HEK293 (cell line): ENCODE measurements around the gene STX10.

Experiments used
- CTCF ChIA-PET: fragments of 350-600 bp; formaldehyde crosslinking; extraction: SDS; loops from one replicate; lab custom pipeline; 2021; ENCODE audit warnings: antibody characterized with exemption; lab: Yijun Ruan, JAX
- POLR2A ChIA-PET: fragments of 300-600 bp; formaldehyde crosslinking; extraction: SDS; loops from one replicate; lab custom pipeline; 2020; ENCODE audit warnings: antibody characterized with exemption, inconsistent platforms; lab: Yijun Ruan, JAX
- H3K27ac ChIP-seq: fragments of 200-500 bp; sonication (Bioruptor generic); 2 replicates; pipeline ENCODE4 v1.5.1; 2014; ENCODE audit warnings: low read depth, low read length, control low read depth, inconsistent platforms; ENCODE audit errors: extremely low read depth
- H3K36me3 ChIP-seq, 2 experiments: fragments of 200-500 bp in 1 of 2; sonication (Bioruptor generic) in 1 of 2; 1 replicate in 1 of 2; 2 replicates in 1 of 2; pipeline ENCODE4 v1.5.1; 2014 to 2017; ENCODE audit warnings: inconsistent platforms in 2 of 2, low read length in 2 of 2; ENCODE audit not compliant: control insufficient read depth in 2 of 2, insufficient read depth in 1 of 2
- H3K4me1 ChIP-seq: fragments of 200-500 bp; sonication (Bioruptor generic); 2 replicates; pipeline ENCODE4 v1.5.1; 2014; ENCODE audit warnings: mild to moderate bottlenecking, low read length, inconsistent platforms; ENCODE audit not compliant: control insufficient read depth, insufficient read depth
- H3K4me3 ChIP-seq: 2 replicates; pipeline ENCODE4 v1.5.1; 2011; ENCODE audit warnings: low read depth, mild to moderate bottlenecking, control low read depth, low read length, moderate library complexity
- H3K9me3 ChIP-seq: fragments of 200-500 bp; sonication (Bioruptor generic); 2 replicates; pipeline ENCODE4 v1.5.1; 2014; ENCODE audit warnings: low read depth, low read length, inconsistent platforms; ENCODE audit not compliant: control insufficient read depth, insufficient read depth
- GLI2 ChIP-seq: fragments of 450-650 bp; formaldehyde crosslinking; IDR thresholded peaks from 2 replicates; pipeline ENCODE4; 2017; ENCODE audit warnings: missing biosample characterization, missing genetic modification characterization, low read depth, borderline replicate concordance
- KLF16 ChIP-seq: fragments of 450-650 bp; formaldehyde crosslinking; IDR thresholded peaks from 2 replicates; pipeline ENCODE4 v1.5.1; 2017; ENCODE audit warnings: missing biosample characterization, missing genetic modification characterization
- RBAK ChIP-seq: fragments of 450-650 bp; formaldehyde crosslinking; IDR thresholded peaks from 2 replicates; pipeline ENCODE4 v1.5.1; 2016; ENCODE audit warnings: missing biosample characterization, missing genetic modification characterization
- REPIN1 ChIP-seq: fragments of 450-650 bp; formaldehyde crosslinking; IDR thresholded peaks from 2 replicates; pipeline ENCODE4 v1.5.1; 2017; ENCODE audit warnings: missing biosample characterization, missing genetic modification characterization, low read depth
- SCRT1 ChIP-seq: fragments of 450-650 bp; formaldehyde crosslinking; IDR thresholded peaks from 2 replicates; pipeline ENCODE4 v1.5.1; 2016; ENCODE audit warnings: missing biosample characterization, missing genetic modification characterization, borderline replicate concordance
- SCRT2 ChIP-seq: fragments of 450-650 bp; formaldehyde crosslinking; IDR thresholded peaks from 2 replicates; pipeline ENCODE4 v1.5.1; 2016; ENCODE audit warnings: missing biosample characterization, missing genetic modification characterization
- SP2 ChIP-seq: fragments of 450-650 bp; formaldehyde crosslinking; IDR thresholded peaks from 2 replicates; pipeline ENCODE4 v1.5.1; 2016; ENCODE audit warnings: missing biosample characterization, missing genetic modification characterization
- ZBTB21 ChIP-seq: fragments of 450-650 bp; formaldehyde crosslinking; IDR thresholded peaks from 2 replicates; pipeline ENCODE4 v1.5.1; 2017; ENCODE audit warnings: missing biosample characterization, missing genetic modification characterization
- ZFP3 ChIP-seq: fragments of 450-650 bp; formaldehyde crosslinking; IDR thresholded peaks from 2 replicates; pipeline ENCODE4 v1.5.1; 2016; ENCODE audit warnings: low read depth, missing biosample characterization, missing genetic modification characterization
- ZNF16 ChIP-seq: fragments of 450-650 bp; formaldehyde crosslinking; IDR thresholded peaks from 2 replicates; pipeline ENCODE4 v1.5.1; 2016; ENCODE audit warnings: low read depth, missing biosample characterization, missing genetic modification characterization
- ZNF280C ChIP-seq: fragments of 450-650 bp; formaldehyde crosslinking; IDR thresholded peaks from 2 replicates; pipeline ENCODE4 v1.5.1; 2016; ENCODE audit warnings: missing biosample characterization, missing genetic modification characterization
- ZNF354C ChIP-seq: fragments of 450-650 bp; formaldehyde crosslinking; IDR thresholded peaks from 2 replicates; pipeline ENCODE4 v1.5.1; 2016; ENCODE audit warnings: missing biosample characterization, missing genetic modification characterization, low read depth, borderline replicate concordance
- ZNF37A ChIP-seq: fragments of 450-650 bp; IDR thresholded peaks from 2 replicates; pipeline ENCODE4 v1.5.1; 2018; ENCODE audit warnings: missing biosample characterization, missing genetic modification characterization
- ZNF423 ChIP-seq: fragments of 450-650 bp; formaldehyde crosslinking; IDR thresholded peaks from 2 replicates; pipeline ENCODE4 v1.5.1; 2016; ENCODE audit warnings: missing biosample characterization, missing genetic modification characterization
- ZNF426 ChIP-seq: fragments of 450-650 bp; formaldehyde crosslinking; IDR thresholded peaks from 2 replicates; pipeline ENCODE4 v1.5.1; 2017; ENCODE audit warnings: missing biosample characterization, missing genetic modification characterization, mild to moderate bottlenecking, inconsistent platforms, moderate library complexity
- ZNF433 ChIP-seq: fragments of 450-650 bp; formaldehyde crosslinking; IDR thresholded peaks from 2 replicates; pipeline ENCODE4 v1.5.1; 2016; ENCODE audit warnings: missing biosample characterization, missing genetic modification characterization, low read depth
- ZNF473 ChIP-seq: fragments of 450-650 bp; formaldehyde crosslinking; IDR thresholded peaks from 2 replicates; pipeline ENCODE4 v1.5.1; 2017; ENCODE audit warnings: missing biosample characterization, missing genetic modification characterization
- ZNF548 ChIP-seq: fragments of 450-650 bp; formaldehyde crosslinking; IDR thresholded peaks from 2 replicates; pipeline ENCODE4 v1.5.1; 2016; ENCODE audit warnings: missing biosample characterization, missing genetic modification characterization
- ZNF776 ChIP-seq: fragments of 450-650 bp; formaldehyde crosslinking; IDR thresholded peaks from 2 replicates; pipeline ENCODE4 v1.5.0; 2017; ENCODE audit warnings: missing biosample characterization, missing genetic modification characterization, borderline replicate concordance
- ZSCAN23 ChIP-seq: fragments of 450-650 bp; formaldehyde crosslinking; IDR thresholded peaks from 2 replicates; pipeline ENCODE4 v1.5.1; 2016; ENCODE audit warnings: missing biosample characterization, missing genetic modification characterization
- ZSCAN4 ChIP-seq: fragments of 450-650 bp; formaldehyde crosslinking; IDR thresholded peaks from 2 replicates; pipeline ENCODE4 v1.5.1; 2017; ENCODE audit warnings: missing biosample characterization, missing genetic modification characterization
- TF ChIP-seq, protein P1 (sequence below): fragments of 450-650 bp; formaldehyde crosslinking; IDR thresholded peaks from 2 replicates; pipeline ENCODE4 v1.5.1; 2016; ENCODE audit warnings: missing biosample characterization, missing genetic modification characterization, borderline replicate concordance
- TF ChIP-seq, protein P2 (sequence below): fragments of 450-650 bp; formaldehyde crosslinking; IDR thresholded peaks from 2 replicates; pipeline ENCODE4 v1.5.1; 2016; ENCODE audit warnings: missing biosample characterization, missing genetic modification characterization
- TF ChIP-seq, protein P3 (sequence below): fragments of 450-650 bp; IDR thresholded peaks from 2 replicates; pipeline ENCODE4 v1.5.1; 2018; ENCODE audit warnings: missing biosample characterization, missing genetic modification characterization

The STX10 gene

GRCh38 chr19:13138916-13139198 is 11.3 kb downstream of the STX10 start:
- H3K36me3 ChIP-seq: peaks cover 10 to 51% of the 10 kb centered on the region in 2 experiments; a peak in 2 of 3 replicates
- no peaks in the 10 kb centered on the region for H3K9me3 ChIP-seq

DNA sequence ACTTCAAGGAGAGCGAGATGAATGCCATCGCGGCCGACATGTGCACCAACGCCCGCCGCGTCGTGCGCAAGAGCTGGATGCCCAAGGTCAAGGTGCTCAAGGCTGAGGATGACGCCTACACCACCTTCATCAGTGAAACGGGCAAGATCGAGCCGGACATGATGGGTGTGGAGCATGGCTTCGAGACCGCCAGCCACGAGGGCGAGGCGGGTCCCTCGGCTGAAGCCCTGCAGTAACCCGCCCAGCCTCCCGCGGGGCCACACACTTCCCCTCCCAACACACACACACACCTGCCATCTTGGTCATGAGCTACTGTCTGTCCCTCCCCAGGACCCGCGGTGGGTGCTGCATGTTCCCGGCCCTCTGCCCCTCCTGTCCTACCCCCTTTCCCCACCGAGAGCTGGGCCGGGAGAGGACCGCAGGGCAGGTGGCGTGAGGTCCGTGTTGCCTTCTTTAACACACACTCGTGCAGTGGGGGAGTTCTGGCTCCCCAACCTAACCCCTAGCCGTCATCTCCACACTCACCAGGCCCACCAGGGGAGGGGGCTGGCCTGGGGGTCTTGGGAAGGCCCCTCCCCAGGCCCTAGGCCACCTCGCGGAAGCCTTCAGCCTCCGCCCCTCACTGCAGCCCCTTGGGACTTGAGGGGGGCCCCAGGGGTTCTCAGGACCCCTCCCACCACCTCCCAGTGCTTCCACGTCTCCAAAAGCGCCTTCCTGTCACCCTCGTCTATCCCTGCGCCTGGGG is 11.8 kb downstream of the STX10 start:
- CTCF ChIA-PET: interaction anchor here (0.6 kb wide), 2 partner anchors 10 to 56 kb away, joined by 3 read pairs; no protein-coding TSS in a partner anchor
- Histone ChIP-seq H3K36me3 (peaks cover 11 to 54% of the 10 kb centered on the region in 2 experiments; a peak in 2 of 3 replicates), H3K9me3 (no peaks in the 10 kb centered on the region), H3K4me3 (no peak overlapping the region), H3K4me1 (no peaks in the 10 kb centered on the region), H3K27ac (no peak overlapping the region)
- POLR2A ChIA-PET: interaction anchor here (1.0 kb wide), 1 partner anchor 12 kb away, joined by 3 read pairs; the partner anchor contains the start of genes IER2 and STX10
- TF ChIP-seq ZNF16 (tag by site-specific recombination) (no peak), REPIN1 (no peak), ZSCAN23 (no peak), ZNF473 (no peak), SCRT2 (no peak), ZNF426 (no peak), ZNF548 (tag by site-specific recombination) (no peak), ZNF423 (tag by site-specific recombination) (no peak), GLI2 (tag by site-specific recombination) (no peak), ZNF354C (tag by site-specific recombination) (no peak), RBAK (tag by site-specific recombination) (no peak), SP2 (tag by site-specific recombination) (0 out of 2 replicates have a peak, but pooled peaks have one; percentile 14), SCRT1 (tag by site-specific recombination) (no peak), ZNF280C (tag by site-specific recombination) (no peak), ZNF776 (tag by site-specific recombination) (no peak), KLF16 (tag by site-specific recombination) (no peak), ZNF433 (tag by site-specific recombination) (no peak)
- TF ChIP-seq, protein P1, sequence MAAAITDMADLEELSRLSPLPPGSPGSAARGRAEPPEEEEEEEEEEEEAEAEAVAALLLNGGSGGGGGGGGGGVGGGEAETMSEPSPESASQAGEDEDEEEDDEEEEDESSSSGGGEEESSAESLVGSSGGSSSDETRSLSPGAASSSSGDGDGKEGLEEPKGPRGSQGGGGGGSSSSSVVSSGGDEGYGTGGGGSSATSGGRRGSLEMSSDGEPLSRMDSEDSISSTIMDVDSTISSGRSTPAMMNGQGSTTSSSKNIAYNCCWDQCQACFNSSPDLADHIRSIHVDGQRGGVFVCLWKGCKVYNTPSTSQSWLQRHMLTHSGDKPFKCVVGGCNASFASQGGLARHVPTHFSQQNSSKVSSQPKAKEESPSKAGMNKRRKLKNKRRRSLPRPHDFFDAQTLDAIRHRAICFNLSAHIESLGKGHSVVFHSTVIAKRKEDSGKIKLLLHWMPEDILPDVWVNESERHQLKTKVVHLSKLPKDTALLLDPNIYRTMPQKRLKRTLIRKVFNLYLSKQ (tag by site-specific recombination): no peak
- TF ChIP-seq, protein P2, sequence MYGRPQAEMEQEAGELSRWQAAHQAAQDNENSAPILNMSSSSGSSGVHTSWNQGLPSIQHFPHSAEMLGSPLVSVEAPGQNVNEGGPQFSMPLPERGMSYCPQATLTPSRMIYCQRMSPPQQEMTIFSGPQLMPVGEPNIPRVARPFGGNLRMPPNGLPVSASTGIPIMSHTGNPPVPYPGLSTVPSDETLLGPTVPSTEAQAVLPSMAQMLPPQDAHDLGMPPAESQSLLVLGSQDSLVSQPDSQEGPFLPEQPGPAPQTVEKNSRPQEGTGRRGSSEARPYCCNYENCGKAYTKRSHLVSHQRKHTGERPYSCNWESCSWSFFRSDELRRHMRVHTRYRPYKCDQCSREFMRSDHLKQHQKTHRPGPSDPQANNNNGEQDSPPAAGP: peak; percentile 47; the same call in 1 of the 2 replicates

More at GRCh38 chr19:13138916-13139198, 11.3 kb downstream of the STX10 start:
- no peak overlapping the region for H3K27ac ChIP-seq
- no peak overlapping the region for H3K4me3 ChIP-seq
- H3K4me1 ChIP-seq: no peaks in the 10 kb centered on the region
- POLR2A ChIA-PET: interaction anchor here (1.0 kb wide), 1 partner anchor 11 kb away, joined by 3 read pairs; the partner anchor contains the start of genes IER2 and STX10
- CTCF ChIA-PET: interaction anchor here (0.6 kb wide), 1 partner anchor 56 kb away, joined by 3 read pairs; no protein-coding TSS in a partner anchor
- no peak for TF ChIP-seq ZBTB21 (tag by site-specific recombination)
- TF ChIP-seq, protein P3, sequence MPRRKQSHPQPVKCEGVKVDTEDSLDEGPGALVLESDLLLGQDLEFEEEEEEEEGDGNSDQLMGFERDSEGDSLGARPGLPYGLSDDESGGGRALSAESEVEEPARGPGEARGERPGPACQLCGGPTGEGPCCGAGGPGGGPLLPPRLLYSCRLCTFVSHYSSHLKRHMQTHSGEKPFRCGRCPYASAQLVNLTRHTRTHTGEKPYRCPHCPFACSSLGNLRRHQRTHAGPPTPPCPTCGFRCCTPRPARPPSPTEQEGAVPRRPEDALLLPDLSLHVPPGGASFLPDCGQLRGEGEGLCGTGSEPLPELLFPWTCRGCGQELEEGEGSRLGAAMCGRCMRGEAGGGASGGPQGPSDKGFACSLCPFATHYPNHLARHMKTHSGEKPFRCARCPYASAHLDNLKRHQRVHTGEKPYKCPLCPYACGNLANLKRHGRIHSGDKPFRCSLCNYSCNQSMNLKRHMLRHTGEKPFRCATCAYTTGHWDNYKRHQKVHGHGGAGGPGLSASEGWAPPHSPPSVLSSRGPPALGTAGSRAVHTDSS (tag by site-specific recombination): no peak
- no peak for TF ChIP-seq ZNF37A
- TF ChIP-seq ZSCAN4 (tag by site-specific recombination): peak; percentile 37; the same call in 1 of the 2 replicates
- TF ChIP-seq ZFP3 (tag by site-specific recombination): no peak
